ENCODE results near the gene ACER3. TPM values are rescaled to one million over a fixed set of nuclear protein-coding genes. Genes with fewer than 3 reads are reported as not detected.

The ACER3 gene
- total and polyA plus RNA-seq, 2 of the 4 experiments (the other 2 are of a cell fraction) = 3.5 to 10.0 TPM

GRCh38 chr11:77060234-77060633 lies 199.5 kb downstream of the ACER3 start:
- Histone ChIP-seq H3K36me3 (ENCODE audit: control insufficient read depth, insufficient read depth, low read length) (no peaks in the 10 kb centered on the region), H3K14ac (replicated peaks; ENCODE audit: low read depth, low read length) (no peak overlapping the region), H3K9me3 (ENCODE audit: control insufficient read depth, insufficient read depth, low read length) (peaks cover 15% of the 10 kb centered on the region), H3K4me1 (ENCODE audit: control insufficient read depth, insufficient read depth, low read length) (no peaks in the 10 kb centered on the region), H2BK15ac (ENCODE audit: low read depth, low read length) (no peak overlapping the region), H3K27me3 (ENCODE audit: control insufficient read depth, insufficient read depth, low read length) (peaks cover 10% of the 10 kb centered on the region), H4K20me1 (ENCODE audit: insufficient read depth, low read length) (no peaks in the 10 kb centered on the region), H3K18ac (ENCODE audit: low read depth, low read length) (no peak overlapping the region), H3K4me3 (ENCODE audit: insufficient read depth, low read depth, low read length) (no peak overlapping the region), H3K27ac (ENCODE audit: insufficient read depth, low read length) (no peak overlapping the region), H3K9ac (ENCODE audit: low read depth, low read length) (no peak overlapping the region), H3K56ac (ENCODE audit: extremely low read depth, insufficient read depth, low read length) (no peak overlapping the region), H4K8ac (ENCODE audit: low read depth in 2 of 2, low read length in 2 of 2) (no peak overlapping the region), H2AK9ac (replicated peaks; ENCODE audit: low read depth, low read length, poor library complexity) (no peak overlapping the region), H2AFZ (replicated peaks; ENCODE audit: low read length, poor library complexity) (no peak overlapping the region), H3K4ac (ENCODE audit: low read depth, low read length) (no peak overlapping the region), H2AK5ac (ENCODE audit: low read depth, low read length) (no peak overlapping the region), H2BK20ac (ENCODE audit: low read depth, low read length) (no peak overlapping the region), H3K9me1 (ENCODE audit: insufficient read depth, low read length) (no peaks in the 10 kb centered on the region), H2BK120ac (ENCODE audit: low read depth, low read length) (no peak overlapping the region), H3K23ac (ENCODE audit: low read depth, low read length) (no peak overlapping the region), H4K91ac (ENCODE audit: insufficient read depth, low read depth, low read length) (no peak overlapping the region), H4K5ac (ENCODE audit: low read depth, low read length) (no peak overlapping the region), H3K4me2 (ENCODE audit: low read depth, low read length) (no peak overlapping the region), H3K79me1 (ENCODE audit: low read depth in 1 of 2, low read length in 2 of 2) (no peaks in the 10 kb centered on the region), H2BK5ac (ENCODE audit: low read depth, low read length, poor library complexity, severe bottlenecking) (no peak overlapping the region)
- dilution Hi-C loops (cut with HindIII; ENCODE audit: low sequenced_read_pairs, unreplicated experiment) = no loop called here
- DNase-seq = no peak
- ChIA-PET POLR2A (ENCODE audit: unreplicated experiment) (no interaction called here), CTCF (no interaction called here)
- ATAC-seq (ENCODE audit: low read depth) = no peak
- BruUV-seq (replicated peaks) = no TSS peak
- no peak for TF ChIP-seq CHD1 (IDR thresholded peaks at IDR 0.05; ENCODE audit: low read depth, low read length)
- TF ChIP-seq RCOR1 (IDR thresholded peaks at IDR 0.05; ENCODE audit: insufficient replicate concordance, low read length) = no peak
- TF ChIP-seq BHLHE40 (IDR thresholded peaks at IDR 0.05; ENCODE audit: low read depth, low read length) = no peak
- no peak for TF ChIP-seq FOS (IDR thresholded peaks at IDR 0.05; ENCODE audit: low read depth, low read length)
- TF ChIP-seq NFE2L2 (IDR thresholded peaks at IDR 0.05; ENCODE audit: low read depth, low read length) = no peak
- no peak for TF ChIP-seq ELK1 (IDR thresholded peaks at IDR 0.05; ENCODE audit: borderline replicate concordance, low read depth, low read length)
- TF ChIP-seq POLR2A (IDR thresholded peaks at IDR 0.05; ENCODE audit: low read depth, low read length) = no peak
- no peak for TF ChIP-seq MAFK (IDR thresholded peaks at IDR 0.05; ENCODE audit: low read depth, low read length)
- no peak for TF ChIP-seq MAZ (IDR thresholded peaks at IDR 0.05; ENCODE audit: borderline replicate concordance, low read depth, low read length)
- TF ChIP-seq SMC3 (IDR thresholded peaks at IDR 0.05; ENCODE audit: low read depth, low read length) = no peak
- no peak for TF ChIP-seq MXI1 (IDR thresholded peaks at IDR 0.05; ENCODE audit: borderline replicate concordance, low read depth, low read length)
- no peak for TF ChIP-seq CTCF (conservative IDR thresholded peaks at IDR 0.05; ENCODE audit: low read depth, low read length)
- no peak for TF ChIP-seq RAD21 (IDR thresholded peaks at IDR 0.05; ENCODE audit: low read length)
- no peak for TF ChIP-seq CEBPB (IDR thresholded peaks at IDR 0.05; ENCODE audit: low read depth, low read length)
- TF ChIP-seq RFX5 (IDR thresholded peaks at IDR 0.05; ENCODE audit: low read depth, low read length) = no peak
- no peak for TF ChIP-seq USF2 (IDR thresholded peaks at IDR 0.05; ENCODE audit: low read depth, low read length)
- WGBS, 2 experiments (ENCODE audit: extremely low coverage in 2 of 2, insufficient read length in 1 of 2) = no CpG with 5 or more reads among the region's 4 CpGs
- intact Hi-C loops (cut with micrococcal nuclease) = no loop called here
- in situ Hi-C loops (cut with MboI; ENCODE audit: low sequenced_read_pairs) = no loop called here
